Parathyroid adenoma (tissue), 2 donors: ENCODE measurements around the gene SAMD4A.

Source experiments
- H2AFZ ChIP-seq: fragments of 300-600 bp; sonication (generic); one replicate; pipeline ENCODE4 v1.7.0; 2017; ENCODE audit warnings: antibody characterized with exemption, mild to moderate bottlenecking
- H3K27ac ChIP-seq: fragments of 300-600 bp; sonication (generic); one replicate; pipeline ENCODE4 v1.7.0; 2017
- H3K27me3 ChIP-seq: fragments of 300-600 bp; sonication (generic); one replicate; pipeline ENCODE4 v1.7.0; 2017; ENCODE audit warnings: low read length; ENCODE audit not compliant: control insufficient read depth, insufficient read depth
- H3K36me3 ChIP-seq: fragments of 300-600 bp; sonication (generic); one replicate; pipeline ENCODE4 v1.7.0; 2017; ENCODE audit warnings: low read length; ENCODE audit not compliant: control insufficient read depth, insufficient read depth
- H3K4me1 ChIP-seq: fragments of 300-600 bp; sonication (generic); one replicate; pipeline ENCODE4 v1.7.0; 2017; ENCODE audit warnings: control low read depth
- H3K4me2 ChIP-seq: fragments of 300-600 bp; sonication (generic); one replicate; pipeline ENCODE4 v1.7.0; 2017; ENCODE audit warnings: low read length
- H3K4me3 ChIP-seq: fragments of 300-600 bp; sonication (generic); one replicate; pipeline ENCODE4 v1.7.0; 2017; ENCODE audit warnings: low read depth, low read length
- H3K79me2 ChIP-seq: fragments of 300-600 bp; sonication (generic); one replicate; pipeline ENCODE4 v1.7.0; 2017; ENCODE audit warnings: control low read depth
- H3K9ac ChIP-seq: fragments of 300-600 bp; sonication (generic); one replicate; pipeline ENCODE4 v1.7.0; 2017; ENCODE audit warnings: mild to moderate bottlenecking
- H3K9me3 ChIP-seq: fragments of 300-600 bp; sonication (generic); one replicate; pipeline ENCODE4 v1.7.0; 2017; ENCODE audit warnings: low read length; ENCODE audit not compliant: control insufficient read depth
- TF ChIP-seq, protein P1 (sequence below): fragments of 300-600 bp; sonication (generic); IDR thresholded peaks from one replicate; pipeline ENCODE4 v1.7.0; 2017; ENCODE audit warnings: antibody characterized with exemption, mild to moderate bottlenecking
- donor health status: primary hyperparathyroidism.

The SAMD4A gene

DNA sequence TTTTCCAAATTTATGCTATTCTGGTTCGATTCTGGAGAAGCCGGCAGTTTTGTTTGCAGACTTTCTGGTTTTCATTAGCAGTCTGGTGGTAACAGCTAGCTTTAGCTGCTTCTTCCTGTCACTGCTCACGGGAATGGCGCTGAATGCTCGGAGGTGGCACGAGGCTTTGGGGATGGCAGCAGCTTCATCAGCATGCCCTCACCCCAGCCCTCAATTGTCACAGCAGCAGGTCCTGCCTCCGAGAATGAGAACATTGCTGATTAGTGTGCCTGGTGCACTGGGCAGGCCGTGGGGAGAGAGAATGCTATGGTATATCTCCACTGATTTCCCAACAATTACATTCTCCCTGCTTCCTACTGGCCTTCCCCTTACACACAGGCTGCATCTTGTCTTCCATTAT is 73.6 kb downstream of the SAMD4A start:
- TF ChIP-seq, protein P1, sequence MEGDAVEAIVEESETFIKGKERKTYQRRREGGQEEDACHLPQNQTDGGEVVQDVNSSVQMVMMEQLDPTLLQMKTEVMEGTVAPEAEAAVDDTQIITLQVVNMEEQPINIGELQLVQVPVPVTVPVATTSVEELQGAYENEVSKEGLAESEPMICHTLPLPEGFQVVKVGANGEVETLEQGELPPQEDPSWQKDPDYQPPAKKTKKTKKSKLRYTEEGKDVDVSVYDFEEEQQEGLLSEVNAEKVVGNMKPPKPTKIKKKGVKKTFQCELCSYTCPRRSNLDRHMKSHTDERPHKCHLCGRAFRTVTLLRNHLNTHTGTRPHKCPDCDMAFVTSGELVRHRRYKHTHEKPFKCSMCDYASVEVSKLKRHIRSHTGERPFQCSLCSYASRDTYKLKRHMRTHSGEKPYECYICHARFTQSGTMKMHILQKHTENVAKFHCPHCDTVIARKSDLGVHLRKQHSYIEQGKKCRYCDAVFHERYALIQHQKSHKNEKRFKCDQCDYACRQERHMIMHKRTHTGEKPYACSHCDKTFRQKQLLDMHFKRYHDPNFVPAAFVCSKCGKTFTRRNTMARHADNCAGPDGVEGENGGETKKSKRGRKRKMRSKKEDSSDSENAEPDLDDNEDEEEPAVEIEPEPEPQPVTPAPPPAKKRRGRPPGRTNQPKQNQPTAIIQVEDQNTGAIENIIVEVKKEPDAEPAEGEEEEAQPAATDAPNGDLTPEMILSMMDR, result no peak

DNA sequence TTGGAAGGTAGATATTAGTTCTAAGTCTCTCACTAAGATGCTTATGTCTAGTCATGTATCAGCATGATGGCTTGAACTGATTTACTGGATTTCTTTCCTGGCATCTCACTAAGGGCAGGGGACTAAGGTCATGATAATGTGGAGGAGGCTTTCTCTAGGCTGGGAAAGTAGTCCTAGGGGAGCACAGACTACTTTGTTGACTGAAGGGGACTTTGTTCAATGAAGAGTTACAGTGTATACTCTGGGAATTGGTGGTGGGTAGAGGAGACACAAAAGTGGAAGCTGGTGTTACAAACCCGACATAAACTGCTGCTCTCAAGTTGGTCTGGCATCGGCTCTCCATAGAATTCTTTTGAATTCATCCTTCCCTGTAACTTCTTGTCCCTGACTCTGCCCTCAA is 75.2 kb downstream of the SAMD4A start:
- Histone ChIP-seq H3K27me3 (no peaks in the 10 kb centered on the region), H3K4me2 (no peak overlapping the region), H3K36me3 (no peaks in the 10 kb centered on the region), H3K9ac (no peak overlapping the region), H3K4me1 (no peaks in the 10 kb centered on the region), H2AFZ (no peak overlapping the region), H3K27ac (no peak overlapping the region), H3K4me3 (no peak overlapping the region), H3K9me3 (no peaks in the 10 kb centered on the region), H3K79me2 (no peaks in the 10 kb centered on the region)
- TF ChIP-seq, protein P1, result no peak

More for the DNA sequence above, 73.6 kb downstream of the SAMD4A start:
- H3K4me3 ChIP-seq, result no peak overlapping the region
- H3K4me2 ChIP-seq, result no peak overlapping the region
- H3K36me3 ChIP-seq, result no peaks in the 10 kb centered on the region
- no peaks in the 10 kb centered on the region for H3K4me1 ChIP-seq
- no peaks in the 10 kb centered on the region for H3K79me2 ChIP-seq
- no peaks in the 10 kb centered on the region for H3K9me3 ChIP-seq
- H3K27ac ChIP-seq, result no peak overlapping the region
- H3K27me3 ChIP-seq, result no peaks in the 10 kb centered on the region
- no peak overlapping the region for H3K9ac ChIP-seq
- H2AFZ ChIP-seq, result no peak overlapping the region

DNA sequence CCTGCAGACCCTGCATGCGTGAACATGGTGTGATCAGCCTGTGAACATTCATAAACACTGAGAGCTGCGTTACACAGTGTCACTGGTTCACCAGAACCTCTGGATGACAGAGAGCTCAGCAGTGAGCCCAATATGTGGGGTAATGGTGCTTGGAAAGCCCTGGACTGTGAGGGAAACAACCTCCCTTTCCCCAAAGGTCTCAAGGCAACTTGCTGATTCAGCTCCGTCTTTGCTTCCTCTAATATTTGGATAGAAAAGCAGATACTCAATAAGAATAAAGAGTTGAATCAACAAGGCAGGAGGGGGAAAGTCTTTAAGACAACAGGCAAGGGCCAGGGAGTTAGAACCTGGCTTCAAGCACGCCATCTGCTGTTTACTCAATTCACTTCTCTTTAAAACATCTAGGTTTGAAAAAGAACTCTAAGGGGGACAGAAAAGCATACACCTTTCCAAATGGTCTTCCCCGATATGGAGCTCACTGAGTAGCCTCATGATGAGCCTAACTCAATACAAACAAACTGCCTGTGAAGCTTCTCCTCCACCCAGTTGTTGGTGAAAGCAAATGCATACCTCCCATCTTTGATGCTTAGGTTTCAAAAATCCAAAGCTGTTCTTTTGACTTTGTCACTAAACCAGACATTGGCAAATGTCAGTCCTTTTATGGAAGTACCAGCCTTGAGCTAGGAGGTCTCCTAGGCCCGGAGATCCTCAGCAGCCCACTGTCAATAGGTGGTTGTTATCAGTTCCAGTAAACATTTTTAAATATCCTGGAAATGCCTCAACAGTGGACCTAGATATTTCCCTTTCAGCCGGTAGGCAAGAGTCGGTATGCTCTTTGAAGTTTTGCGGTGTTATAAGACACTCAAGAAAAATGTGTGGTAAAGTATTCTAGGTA is 76.1 kb downstream of the SAMD4A start:
- H3K9me3 ChIP-seq, result no peaks in the 10 kb centered on the region
- H3K9ac ChIP-seq, result no peak overlapping the region
- no peak overlapping the region for H2AFZ ChIP-seq
- TF ChIP-seq, protein P1, result no peak
- no peaks in the 10 kb centered on the region for H3K79me2 ChIP-seq
- no peak overlapping the region for H3K4me3 ChIP-seq
- no peak overlapping the region for H3K27ac ChIP-seq
- no peaks in the 10 kb centered on the region for H3K4me1 ChIP-seq
- no peaks in the 10 kb centered on the region for H3K36me3 ChIP-seq
- H3K27me3 ChIP-seq, result no peaks in the 10 kb centered on the region
- no peak overlapping the region for H3K4me2 ChIP-seq

DNA sequence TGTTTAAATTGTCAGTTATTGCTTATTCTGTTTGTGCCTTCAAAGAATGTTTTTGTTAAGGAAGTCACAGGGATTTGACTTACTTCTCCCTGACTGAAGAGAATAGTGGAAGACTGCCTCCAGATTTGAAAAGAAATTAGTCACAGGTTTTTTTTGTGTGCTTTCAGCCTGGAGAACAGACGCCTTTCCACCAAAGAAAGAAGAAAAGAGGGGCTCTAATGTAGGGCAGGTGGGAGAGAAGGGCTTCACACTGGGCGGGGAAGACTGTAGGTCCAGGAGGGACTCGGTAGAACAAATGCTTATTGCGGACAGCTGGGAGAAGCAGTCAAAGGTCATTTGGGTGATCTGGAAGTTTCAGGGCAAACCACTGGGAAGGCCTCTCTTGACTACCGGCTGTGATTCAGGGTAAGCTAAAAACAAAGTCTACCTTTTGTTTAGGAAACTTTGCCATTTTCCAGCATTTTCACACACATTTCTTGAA is 76.8 kb downstream of the SAMD4A start:
- Histone ChIP-seq H3K36me3 (no peaks in the 10 kb centered on the region), H3K4me1 (no peaks in the 10 kb centered on the region), H3K9ac (no peak overlapping the region), H3K4me2 (no peak overlapping the region), H3K4me3 (no peak overlapping the region), H3K27me3 (no peaks in the 10 kb centered on the region), H2AFZ (no peak overlapping the region), H3K27ac (no peak overlapping the region), H3K79me2 (no peaks in the 10 kb centered on the region), H3K9me3 (no peaks in the 10 kb centered on the region)
- TF ChIP-seq, protein P1, result no peak
